HG03354 (cell line): ENCODE data around the gene BMERB1.
"Not testable (repeated sequence)": the region's sequence is repeated elsewhere in the genome, so short reads cannot be mapped to it uniquely, and the experiment has no call there.

Experiments used
- ATAC-seq: cut with Tn5 transposase; IDR thresholded peaks from one replicate; pipeline ENCODE4 v1.9.1; 2021; ENCODE audit warnings: mild to moderate bottlenecking; ENCODE audit not compliant: unreplicated experiment, poor library complexity, severe bottlenecking

BMERB1 gene

GRCh38 chr16:15434425-15435215, at the start of gene BMERB1:
Gene BMERB1, plus strand, starts transcription at chr16:15434588. Its CDS starts 66 bp downstream, at chr16:15434654.
- no peak for ATAC-seq

- ATAC-seq, result not testable (repeated sequence)
Measured at GRCh38 chr16:15388060-15388459, 46.3 kb upstream of the BMERB1 start.

- not testable (repeated sequence) for ATAC-seq
Measured at GRCh38 chr16:15389916-15390315, 44.5 kb upstream of the BMERB1 start.

- ATAC-seq, result not testable (repeated sequence)
Measured at GRCh38 chr16:15393025-15393424, 41.4 kb upstream of the BMERB1 start.

DNA sequence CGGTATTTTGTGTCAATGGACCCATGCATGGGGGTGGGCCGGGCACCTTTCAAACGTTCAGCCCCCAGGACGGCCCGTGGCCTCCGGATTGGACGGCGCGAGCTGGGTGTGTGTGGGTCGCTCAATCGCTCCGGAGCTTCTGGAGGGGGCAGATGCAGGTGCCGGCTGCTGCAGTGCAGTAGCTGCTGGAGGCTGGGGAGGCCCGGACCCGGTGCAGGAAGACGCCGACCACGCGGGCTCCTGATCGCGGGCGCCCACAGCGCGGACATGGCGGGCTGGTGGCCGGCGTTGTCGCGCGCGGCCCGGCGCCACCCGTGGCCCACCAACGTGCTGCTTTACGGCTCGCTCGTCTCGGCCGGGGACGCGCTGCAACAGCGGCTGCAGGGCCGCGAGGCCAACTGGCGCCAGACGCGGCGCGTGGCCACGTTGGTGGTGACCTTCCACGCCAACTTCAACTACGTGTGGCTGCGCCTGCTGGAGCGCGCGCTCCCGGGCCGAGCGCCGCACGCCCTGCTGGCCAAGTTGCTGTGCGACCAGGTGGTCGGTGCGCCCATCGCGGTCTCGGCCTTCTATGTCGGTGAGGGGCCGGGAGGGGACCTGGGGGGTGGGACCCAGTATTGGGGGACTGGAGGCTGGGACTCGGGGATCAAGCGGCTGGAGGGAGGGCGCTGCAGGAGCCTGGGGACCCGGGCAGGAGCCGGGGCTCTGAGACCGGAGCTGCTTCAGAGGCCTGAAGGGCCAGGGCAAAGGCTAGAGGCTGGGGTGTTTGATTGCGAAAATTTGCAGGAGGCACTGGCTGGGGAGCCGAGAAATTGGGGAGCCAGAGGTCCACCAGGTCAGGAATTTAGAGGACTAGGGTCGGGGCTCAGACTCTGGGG, 38.5 kb upstream of the BMERB1 start, which contains the start of gene MPV17L:
Gene MPV17L, plus strand, starts transcription at position 124 of the 878 bp plus-strand sequence. Its CDS starts 144 bp downstream, at position 268.
- not testable (repeated sequence) for ATAC-seq

- not testable (repeated sequence) for ATAC-seq
Measured at GRCh38 chr16:15396509-15396829, 37.9 kb upstream of the BMERB1 start.

GRCh38 chr16:15396948-15397594, 37.3 kb upstream of the BMERB1 start:
- no peak for ATAC-seq

- no peak for ATAC-seq
Measured at GRCh38 chr16:15398618-15399316, 35.6 kb upstream of the BMERB1 start.

DNA sequence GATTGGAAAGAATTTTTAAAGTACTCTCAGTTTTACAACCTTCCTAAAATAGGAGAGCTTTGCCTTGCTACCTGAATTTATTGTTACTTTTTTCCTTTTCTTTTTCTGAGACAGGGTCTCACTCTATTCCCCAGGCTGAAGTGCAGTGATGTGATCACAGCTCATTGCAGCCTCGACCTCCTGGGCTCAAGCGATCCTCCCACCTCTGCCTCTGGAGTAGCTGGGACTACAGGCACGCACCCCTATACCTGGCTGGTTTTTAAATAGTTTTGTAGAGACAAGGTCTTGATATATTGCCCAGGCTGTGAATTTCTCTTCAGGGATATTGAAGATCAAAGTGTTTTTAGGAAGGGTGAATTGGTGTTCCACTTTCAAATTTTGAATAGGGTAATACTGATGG, 35.1 kb upstream of the BMERB1 start:
- ATAC-seq, result no peak

- ATAC-seq, result not testable (repeated sequence)
Measured at GRCh38 chr16:15400314-15400713, 34.1 kb upstream of the BMERB1 start.

DNA sequence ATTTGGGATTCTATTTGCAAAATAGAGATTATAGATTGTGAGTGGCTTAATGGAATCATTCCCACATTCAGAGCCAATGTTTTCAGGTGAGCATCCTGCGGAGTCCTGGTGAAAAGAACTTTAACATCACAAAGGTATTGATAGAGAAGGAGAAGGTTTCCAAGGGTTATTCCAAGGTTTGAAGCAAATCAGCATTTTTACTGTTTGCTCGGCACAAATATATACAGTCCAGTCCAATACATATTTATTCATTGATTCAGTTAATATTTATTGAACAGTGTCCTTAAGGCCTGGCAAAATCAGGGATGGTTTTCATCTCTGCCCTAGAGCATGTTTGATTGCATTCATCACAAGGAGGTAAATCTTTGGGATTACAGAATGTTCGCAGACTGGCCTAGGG, 32.4 kb upstream of the BMERB1 start:
- ATAC-seq, result no peak

GRCh38 chr16:15403392-15403995, 30.9 kb upstream of the BMERB1 start:
- ATAC-seq, result no peak

DNA sequence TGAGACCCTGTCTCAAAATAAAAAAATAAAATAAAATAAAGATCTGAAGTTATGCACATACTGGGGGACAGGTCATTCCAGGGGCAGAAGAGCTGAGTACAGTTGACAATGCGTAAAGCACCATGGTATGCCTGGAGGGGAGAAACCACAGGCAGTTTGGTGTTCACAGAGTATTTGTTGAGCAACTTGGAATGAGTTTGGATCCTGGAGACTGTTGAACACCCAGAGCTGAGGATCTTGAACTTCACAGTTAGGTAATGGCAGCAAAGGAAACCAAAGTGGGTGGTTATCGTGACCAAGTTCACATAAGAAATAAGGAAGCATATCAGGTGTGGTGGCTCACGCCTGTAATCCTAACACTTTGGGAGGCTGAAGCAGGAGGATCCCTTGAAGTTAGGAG, 30.3 kb upstream of the BMERB1 start:
- not testable (repeated sequence) for ATAC-seq

- no peak for ATAC-seq
Measured at GRCh38 chr16:15404792-15405191, 29.6 kb upstream of the BMERB1 start.

GRCh38 chr16:15407756-15408155, 26.6 kb upstream of the BMERB1 start:
- ATAC-seq, result not testable (repeated sequence)

- not testable (repeated sequence) for ATAC-seq
Measured at GRCh38 chr16:15409476-15409875, 24.9 kb upstream of the BMERB1 start.

DNA sequence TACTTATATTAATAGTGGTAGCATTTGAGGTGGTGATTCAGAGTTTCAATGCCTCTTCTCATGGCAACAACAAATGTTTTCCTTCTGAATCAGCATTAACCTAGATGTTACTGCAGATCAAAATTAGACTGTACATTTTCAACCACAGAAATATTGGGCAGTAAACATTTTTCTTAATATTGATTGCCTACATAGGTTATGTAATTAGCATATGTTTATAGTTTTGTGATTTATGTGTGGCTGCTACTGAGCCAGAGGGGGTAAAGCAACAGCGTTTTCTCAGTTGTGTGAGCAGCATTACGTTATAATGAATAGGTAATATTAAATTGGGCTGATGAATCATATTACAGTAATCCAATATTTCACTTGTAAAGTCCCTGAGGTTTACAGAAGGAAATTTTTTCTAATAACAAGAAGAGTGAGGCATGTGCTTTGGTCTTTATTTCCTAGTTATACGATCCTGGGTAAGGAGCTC, 18.8 kb upstream of the BMERB1 start:
- no peak for ATAC-seq

- ATAC-seq, result no peak
Measured at GRCh38 chr16:15417197-15417596, 17.2 kb upstream of the BMERB1 start.

- no peak for ATAC-seq
Measured at GRCh38 chr16:15418206-15418605, 16.2 kb upstream of the BMERB1 start.
